HepG2 (cell line): ENCODE measurements around the gene ZBTB7A. TPM values are rescaled to one million over a fixed set of nuclear protein-coding genes. Genes with fewer than 3 reads are reported as not detected.

Experiments used
- ADNP ChIP-seq: sonication (generic); formaldehyde crosslinking; IDR thresholded peaks from 2 replicates; pipeline ENCODE4 v1.4.0; 2020; ENCODE audit warnings: missing genetic modification reagents
- CREB1 ChIP-seq, 2 experiments: fragments of 450-650 bp in 1 of 2; IDR thresholded peaks; 2 replicates each; pipeline ENCODE4 v1.6.1; 2016 to 2017; ENCODE audit warnings: control low read depth in 1 of 2, mild to moderate bottlenecking in 1 of 2, missing compliant biosample characterization in 1 of 2, missing genetic modification characterization in 1 of 2
- CREM ChIP-seq, 2 experiments: sonication (generic) in 1 of 2; formaldehyde crosslinking in 1 of 2; IDR thresholded peaks; 2 replicates each; pipeline versions ENCODE4 v1.4.0 to v1.6.1; 2016 to 2020; ENCODE audit warnings: antibody characterized with exemption in 1 of 2, mild to moderate bottlenecking in 1 of 2, missing genetic modification reagents in 1 of 2
- FOXJ3 ChIP-seq: sonication (generic); formaldehyde crosslinking; IDR thresholded peaks from 2 replicates; pipeline ENCODE4 v1.4.0; 2020; ENCODE audit warnings: missing genetic modification reagents, mild to moderate bottlenecking, borderline replicate concordance
- FOXK1 ChIP-seq: sonication (generic); formaldehyde crosslinking; IDR thresholded peaks from 2 replicates; pipeline ENCODE4 v1.4.0; 2020; ENCODE audit warnings: low read depth, missing genetic modification reagents, borderline replicate concordance
- GABPA ChIP-seq, 2 experiments: IDR thresholded peaks; 2 replicates each; pipeline ENCODE4 v1.6.1; 2011 to 2016; ENCODE audit warnings: low read depth in 2 of 2, low read length in 1 of 2, missing biosample characterization in 1 of 2, missing genetic modification characterization in 1 of 2
- HINFP ChIP-seq: sonication (generic); formaldehyde crosslinking; IDR thresholded peaks from 2 replicates; pipeline ENCODE4 v1.4.0; 2020; ENCODE audit warnings: low read depth, mild to moderate bottlenecking, missing genetic modification reagents
- HOXA5 ChIP-seq: sonication (generic); formaldehyde crosslinking; IDR thresholded peaks from 2 replicates; pipeline ENCODE4 v1.4.0; 2020; ENCODE audit warnings: missing genetic modification reagents
- MIXL1 ChIP-seq: IDR thresholded peaks from 2 replicates; pipeline ENCODE4 v1.6.1; 2016
- NR1H2 ChIP-seq: sonication (generic); formaldehyde crosslinking; IDR thresholded peaks from 2 replicates; pipeline ENCODE4 v1.8.1; 2022; ENCODE audit warnings: low read depth, missing genetic modification reagents, borderline replicate concordance
- REPIN1 ChIP-seq: sonication (generic); formaldehyde crosslinking; IDR thresholded peaks from 2 replicates; pipeline ENCODE4 v1.8.0; 2022; ENCODE audit warnings: missing genetic modification reagents, low read depth, mild to moderate bottlenecking, borderline replicate concordance
- SIN3A ChIP-seq: IDR thresholded peaks from 2 replicates; pipeline ENCODE4 v1.6.1; 2011; ENCODE audit warnings: low read depth, mild to moderate bottlenecking, control low read depth, low read length, borderline replicate concordance
- SP1 ChIP-seq, 2 experiments: fragments of 450-650 bp in 1 of 2; sonication (generic) in 1 of 2; formaldehyde crosslinking in 1 of 2; IDR thresholded peaks; 2 replicates each; pipeline versions ENCODE4 v1.4.0 to v1.6.1; 2016 to 2020; ENCODE audit warnings: missing genetic modification reagents in 1 of 2
- SRY ChIP-seq: sonication (generic); formaldehyde crosslinking; IDR thresholded peaks from 2 replicates; pipeline ENCODE4 v1.8.0; 2022; ENCODE audit warnings: mild to moderate bottlenecking, missing genetic modification reagents
- ZKSCAN1 ChIP-seq: fragments of 150-350 bp; IDR thresholded peaks from 2 replicates; pipeline ENCODE4 v1.6.1; 2014; ENCODE audit warnings: low read length
- ZMYM2 ChIP-seq: sonication (generic); formaldehyde crosslinking; IDR thresholded peaks from 2 replicates; pipeline ENCODE4 v1.8.0; 2022; ENCODE audit warnings: mild to moderate bottlenecking, missing genetic modification reagents
- ZNF451 ChIP-seq: sonication (generic); formaldehyde crosslinking; IDR thresholded peaks from 2 replicates; pipeline ENCODE4 v1.5.0; 2020; ENCODE audit warnings: mild to moderate bottlenecking, missing genetic modification reagents
- ZNF549 ChIP-seq: sonication (generic); formaldehyde crosslinking; IDR thresholded peaks from 2 replicates; pipeline ENCODE4 v1.5.0; 2020; ENCODE audit warnings: missing genetic modification reagents
- polyA plus RNA-seq, 8 experiments: library from polyadenylated mRNA; depleted of rRNA in 3 of 8; stranded (reverse) in 7 of 8; unstranded in 1 of 8; fragments of >200 nt; fragmentation: Illumina TruSeq in 4 of 8; extraction: Trizol in 4 of 8; gene quantifications; 2 replicates each; pipeline versions ENCODE4 v1.2.1 to v1.2.3, GENCODE V29; 2011 to 2016; ENCODE audit warnings: low read depth in 4 of 8, missing spikeins in 1 of 8, mixed read lengths in 1 of 8; ENCODE audit not compliant: insufficient read depth in 1 of 8
- total RNA-seq, 5 experiments: library from RNA; depleted of rRNA; stranded (reverse); fragments of >200 nt; fragmentation: Illumina TruSeq; extraction: Trizol; gene quantifications; 2 replicates each; pipeline ENCODE4 v1.2.3, GENCODE V29; 2016; ENCODE audit warnings: low read depth in 1 of 5
- TF ChIP-seq, protein P1 (sequence below): IDR thresholded peaks from 2 replicates; pipeline ENCODE4 v1.6.1; 2012; ENCODE audit warnings: low read depth, low read length, improper control_type of control experiment
- TF ChIP-seq, protein P2 (sequence below): sonication (generic); formaldehyde crosslinking; IDR thresholded peaks from 2 replicates; pipeline ENCODE4 v1.5.0; 2020; ENCODE audit warnings: mild to moderate bottlenecking, missing genetic modification reagents, borderline replicate concordance
- TF ChIP-seq, protein P3 (sequence below): sonication (generic); formaldehyde crosslinking; IDR thresholded peaks from 2 replicates; pipeline ENCODE4 v1.4.0; 2020; ENCODE audit warnings: mild to moderate bottlenecking, missing genetic modification reagents, borderline replicate concordance
- TF ChIP-seq, protein P4 (sequence below): sonication (generic); formaldehyde crosslinking; IDR thresholded peaks from 2 replicates; pipeline ENCODE4 v1.4.0; 2020; ENCODE audit warnings: missing genetic modification reagents

Gene ZBTB7A
- total and polyA plus RNA-seq, 2 of the 13 experiments (the other 11 are each of a cell fraction or from before 2014, with no cell fraction given): 3.6 to 4.0 TPM

DNA sequence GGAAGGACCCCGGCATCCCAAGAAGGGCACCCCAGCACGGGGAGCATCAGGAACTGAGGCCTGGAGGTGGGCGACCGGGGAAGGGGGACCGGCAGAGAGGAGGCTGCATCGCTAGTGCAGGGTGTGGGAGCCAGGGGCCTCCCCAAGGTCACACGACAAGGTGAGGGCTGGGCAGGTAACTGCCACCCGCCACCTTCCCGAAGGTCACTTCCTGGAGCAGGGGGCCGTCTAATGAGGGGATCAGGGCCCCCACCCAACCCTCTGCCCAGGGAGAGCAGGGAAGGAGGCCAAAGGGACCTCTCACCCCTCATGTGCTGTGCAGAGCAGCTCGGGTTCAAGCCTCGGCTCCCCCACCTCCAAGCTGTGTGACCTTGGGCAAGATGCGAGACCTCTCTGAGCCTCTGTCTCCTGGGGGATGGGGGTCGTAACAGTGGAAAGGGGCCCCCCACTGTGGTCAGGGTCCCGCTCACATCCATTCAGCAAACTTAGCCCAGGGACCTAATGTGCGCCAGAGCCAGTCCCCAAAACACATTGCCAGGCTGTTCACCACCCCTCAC lies 6.0 kb downstream of the ZBTB7A start (continued):
- TF ChIP-seq, protein P1, sequence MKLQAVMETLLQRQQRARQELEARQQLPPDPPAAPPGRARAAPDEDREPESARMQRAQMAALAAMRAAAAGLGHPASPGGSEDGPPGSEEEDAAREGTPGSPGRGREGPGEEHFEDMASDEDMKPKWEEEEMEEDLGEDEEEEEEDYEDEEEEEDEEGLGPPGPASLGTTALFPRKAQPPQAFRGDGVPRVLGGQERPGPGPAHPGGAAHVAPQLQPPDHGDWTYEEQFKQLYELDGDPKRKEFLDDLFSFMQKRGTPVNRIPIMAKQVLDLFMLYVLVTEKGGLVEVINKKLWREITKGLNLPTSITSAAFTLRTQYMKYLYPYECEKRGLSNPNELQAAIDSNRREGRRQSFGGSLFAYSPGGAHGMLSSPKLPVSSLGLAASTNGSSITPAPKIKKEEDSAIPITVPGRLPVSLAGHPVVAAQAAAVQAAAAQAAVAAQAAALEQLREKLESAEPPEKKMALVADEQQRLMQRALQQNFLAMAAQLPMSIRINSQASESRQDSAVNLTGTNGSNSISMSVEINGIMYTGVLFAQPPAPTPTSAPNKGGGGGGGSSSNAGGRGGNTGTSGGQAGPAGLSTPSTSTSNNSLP: no peak
- TF ChIP-seq SP1 (IDR thresholded peaks at IDR 0.05) (no peak), SP1 (CRISPR knock-in tag; IDR thresholded peaks at IDR 0.05) (no peak), NR1H2 (CRISPR knock-in tag) (no peak), CREB1 (IDR thresholded peaks at IDR 0.05) (no peak), CREB1 (CRISPR knock-in tag; IDR thresholded peaks at IDR 0.05) (no peak), ZNF451 (CRISPR knock-in tag) (no peak), HOXA5 (CRISPR knock-in tag) (0 out of 2 replicates have a peak, but pooled peaks have one; percentile 20), SRY (CRISPR knock-in tag) (no peak), GABPA (IDR thresholded peaks at IDR 0.05; ENCODE audit: low read depth, low read length) (no peak), GABPA (CRISPR knock-in tag; IDR thresholded peaks at IDR 0.05; ENCODE audit: low read depth) (no peak), ZMYM2 (no peak), CREM (IDR thresholded peaks at IDR 0.05) (no peak), CREM (CRISPR knock-in tag; IDR thresholded peaks at IDR 0.05) (no peak), ZKSCAN1 (0 out of 2 replicates have a peak, but pooled peaks have one; percentile 65), HINFP (no peak), ADNP (CRISPR knock-in tag) (peak; percentile 23; the same call in 1 of the 2 replicates), REPIN1 (CRISPR knock-in tag) (no peak), FOXK1 (CRISPR knock-in tag) (no peak), SIN3A (no peak), MIXL1 (no peak), ZNF549 (CRISPR knock-in tag) (no peak), FOXJ3 (CRISPR knock-in tag) (no peak)
- TF ChIP-seq, protein P2, sequence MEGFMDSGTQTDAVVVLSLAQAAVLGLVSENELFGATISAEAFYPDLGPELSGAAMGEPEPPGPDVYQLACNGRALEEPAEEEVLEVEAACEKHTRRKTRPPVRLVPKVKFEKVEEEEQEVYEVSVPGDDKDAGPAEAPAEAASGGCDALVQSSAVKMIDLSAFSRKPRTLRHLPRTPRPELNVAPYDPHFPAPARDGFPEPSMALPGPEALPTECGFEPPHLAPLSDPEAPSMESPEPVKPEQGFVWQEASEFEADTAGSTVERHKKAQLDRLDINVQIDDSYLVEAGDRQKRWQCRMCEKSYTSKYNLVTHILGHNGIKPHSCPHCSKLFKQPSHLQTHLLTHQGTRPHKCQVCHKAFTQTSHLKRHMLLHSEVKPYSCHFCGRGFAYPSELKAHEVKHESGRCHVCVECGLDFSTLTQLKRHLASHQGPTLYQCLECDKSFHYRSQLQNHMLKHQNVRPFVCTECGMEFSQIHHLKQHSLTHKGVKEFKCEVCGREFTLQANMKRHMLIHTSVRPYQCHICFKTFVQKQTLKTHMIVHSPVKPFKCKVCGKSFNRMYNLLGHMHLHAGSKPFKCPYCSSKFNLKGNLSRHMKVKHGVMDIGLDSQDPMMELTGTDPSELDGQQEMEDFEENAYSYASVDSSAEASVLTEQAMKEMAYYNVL: no peak
- TF ChIP-seq, protein P3, sequence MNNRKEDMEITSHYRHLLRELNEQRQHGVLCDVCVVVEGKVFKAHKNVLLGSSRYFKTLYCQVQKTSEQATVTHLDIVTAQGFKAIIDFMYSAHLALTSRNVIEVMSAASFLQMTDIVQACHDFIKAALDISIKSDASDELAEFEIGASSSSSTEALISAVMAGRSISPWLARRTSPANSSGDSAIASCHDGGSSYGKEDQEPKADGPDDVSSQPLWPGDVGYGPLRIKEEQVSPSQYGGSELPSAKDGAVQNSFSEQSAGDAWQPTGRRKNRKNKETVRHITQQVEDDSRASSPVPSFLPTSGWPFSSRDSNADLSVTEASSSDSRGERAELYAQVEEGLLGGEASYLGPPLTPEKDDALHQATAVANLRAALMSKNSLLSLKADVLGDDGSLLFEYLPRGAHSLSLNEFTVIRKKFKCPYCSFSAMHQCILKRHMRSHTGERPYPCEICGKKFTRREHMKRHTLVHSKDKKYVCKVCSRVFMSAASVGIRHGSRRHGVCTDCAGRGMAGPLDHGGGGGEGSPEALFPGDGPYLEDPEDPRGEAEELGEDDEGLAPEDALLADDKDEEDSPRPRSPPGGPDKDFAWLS (CRISPR knock-in tag): no peak
- TF ChIP-seq, protein P4, sequence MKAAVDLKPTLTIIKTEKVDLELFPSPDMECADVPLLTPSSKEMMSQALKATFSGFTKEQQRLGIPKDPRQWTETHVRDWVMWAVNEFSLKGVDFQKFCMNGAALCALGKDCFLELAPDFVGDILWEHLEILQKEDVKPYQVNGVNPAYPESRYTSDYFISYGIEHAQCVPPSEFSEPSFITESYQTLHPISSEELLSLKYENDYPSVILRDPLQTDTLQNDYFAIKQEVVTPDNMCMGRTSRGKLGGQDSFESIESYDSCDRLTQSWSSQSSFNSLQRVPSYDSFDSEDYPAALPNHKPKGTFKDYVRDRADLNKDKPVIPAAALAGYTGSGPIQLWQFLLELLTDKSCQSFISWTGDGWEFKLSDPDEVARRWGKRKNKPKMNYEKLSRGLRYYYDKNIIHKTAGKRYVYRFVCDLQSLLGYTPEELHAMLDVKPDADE (CRISPR knock-in tag): no peak
